Measurements from ENCODE around the gene ALDH8A1.
A peak's percentile ranks its signal among the peaks of the same experiment; 100 is the strongest.

The ALDH8A1 gene, protein sequence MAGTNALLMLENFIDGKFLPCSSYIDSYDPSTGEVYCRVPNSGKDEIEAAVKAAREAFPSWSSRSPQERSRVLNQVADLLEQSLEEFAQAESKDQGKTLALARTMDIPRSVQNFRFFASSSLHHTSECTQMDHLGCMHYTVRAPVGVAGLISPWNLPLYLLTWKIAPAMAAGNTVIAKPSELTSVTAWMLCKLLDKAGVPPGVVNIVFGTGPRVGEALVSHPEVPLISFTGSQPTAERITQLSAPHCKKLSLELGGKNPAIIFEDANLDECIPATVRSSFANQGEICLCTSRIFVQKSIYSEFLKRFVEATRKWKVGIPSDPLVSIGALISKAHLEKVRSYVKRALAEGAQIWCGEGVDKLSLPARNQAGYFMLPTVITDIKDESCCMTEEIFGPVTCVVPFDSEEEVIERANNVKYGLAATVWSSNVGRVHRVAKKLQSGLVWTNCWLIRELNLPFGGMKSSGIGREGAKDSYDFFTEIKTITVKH

DNA sequence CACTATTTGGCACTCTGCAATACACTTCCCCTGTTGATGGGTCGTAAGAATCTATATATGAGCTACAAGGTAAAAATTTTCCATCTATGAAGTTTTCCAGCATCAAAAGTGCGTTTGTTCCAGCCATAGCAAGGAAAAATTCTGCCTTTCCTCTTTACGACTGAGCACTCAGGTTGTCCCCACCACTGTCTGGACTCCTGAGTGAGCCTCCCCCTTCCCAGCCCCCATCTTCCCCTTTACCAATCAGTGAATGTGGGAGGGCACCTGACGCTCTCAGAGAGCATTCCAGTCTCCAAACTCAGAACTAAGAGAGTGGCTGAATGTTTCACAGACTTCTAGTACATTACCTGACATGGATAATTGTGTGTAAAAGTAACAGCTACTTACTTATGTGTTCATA lies at the start of gene ALDH8A1:
Gene ALDH8A1 (minus strand): TSS at position 175 of the 400 bp plus-strand sequence. CDS start 48 bp downstream, at position 127.
- DNase-seq (ENCODE audit: low read depth in 3 of 3): no peak

DNA sequence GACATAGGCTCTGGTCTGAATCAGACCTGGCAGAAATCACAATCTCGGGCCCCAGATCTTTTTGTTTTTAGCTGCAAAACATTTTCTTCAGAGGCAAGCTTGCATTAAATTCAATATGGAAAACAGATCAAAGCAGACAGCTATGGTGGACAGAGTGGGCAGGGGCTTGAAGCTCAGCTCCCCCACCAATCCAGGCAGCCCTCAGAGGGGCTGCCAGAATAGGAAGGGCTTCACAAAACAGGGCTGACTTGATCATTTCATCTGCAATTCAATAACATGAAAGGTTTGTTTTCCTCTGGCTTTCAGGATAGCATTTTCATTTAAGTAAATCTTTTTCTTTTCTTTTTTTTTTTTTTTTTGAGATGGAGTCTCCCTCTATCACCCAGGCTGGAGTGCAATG lies 49.2 kb upstream of the ALDH8A1 start:
- no peak for DNase-seq (ENCODE audit: low read depth in 3 of 3)

DNA sequence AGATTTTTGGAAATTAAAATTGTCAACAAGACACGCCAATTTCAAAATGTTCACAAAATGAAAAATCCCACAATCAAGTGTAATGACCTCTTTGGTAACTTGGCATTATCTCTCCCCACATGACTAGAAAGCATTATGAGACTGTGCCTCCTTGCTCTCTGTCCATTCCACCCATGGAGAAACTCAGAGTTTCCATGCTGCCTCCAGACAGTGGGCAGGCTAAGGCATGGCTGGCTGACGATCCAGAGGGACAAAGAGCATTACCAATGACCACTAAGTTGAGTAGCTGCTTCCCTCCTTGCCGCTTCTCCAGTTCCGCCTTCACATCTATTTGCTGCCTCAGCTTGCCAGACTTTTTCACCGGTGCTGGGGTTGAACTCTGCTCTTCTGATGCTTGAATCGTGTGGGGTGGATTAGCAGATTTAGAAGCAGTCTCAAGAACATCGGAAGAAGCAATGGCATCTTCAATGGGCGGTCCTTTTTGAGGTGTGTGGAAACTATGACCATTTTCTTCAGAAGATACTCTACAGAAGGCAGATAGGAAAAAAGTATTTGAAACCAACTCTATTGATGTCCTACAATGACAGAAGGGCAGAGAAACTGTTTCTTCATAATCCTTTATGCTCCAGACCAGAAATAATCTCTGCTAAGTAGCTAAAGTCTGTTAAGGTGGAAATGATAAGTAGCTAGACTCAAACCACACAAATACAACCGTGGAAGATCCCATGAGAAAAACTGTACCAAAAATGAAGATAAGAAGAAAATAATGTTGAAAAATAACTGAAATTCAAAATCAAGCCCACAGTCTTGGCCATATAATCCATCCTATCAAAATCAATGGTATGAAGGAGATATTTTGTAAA lies 47.5 kb upstream of the ALDH8A1 start:
- no peak for DNase-seq (ENCODE audit: low read depth in 3 of 3)

DNA sequence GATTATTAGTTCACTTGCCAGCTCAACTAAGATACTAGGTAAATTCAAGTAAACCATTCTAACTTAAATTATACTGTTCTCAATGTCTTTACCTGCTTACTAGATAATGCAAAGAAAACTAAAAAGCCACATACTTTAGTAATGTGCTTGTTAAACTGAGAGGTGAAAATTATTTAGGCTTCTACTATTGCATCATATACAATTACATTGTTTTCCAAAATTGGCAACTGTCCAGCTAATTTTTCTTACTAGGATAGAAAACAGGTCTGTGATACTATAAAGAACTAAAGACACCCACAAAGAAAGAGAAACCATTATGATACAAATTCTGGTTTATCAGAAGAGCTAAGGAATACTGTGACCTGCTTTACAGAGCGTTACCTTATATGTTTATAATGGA lies 45.6 kb upstream of the ALDH8A1 start:
- no peak for DNase-seq (ENCODE audit: low read depth in 3 of 3)

DNA sequence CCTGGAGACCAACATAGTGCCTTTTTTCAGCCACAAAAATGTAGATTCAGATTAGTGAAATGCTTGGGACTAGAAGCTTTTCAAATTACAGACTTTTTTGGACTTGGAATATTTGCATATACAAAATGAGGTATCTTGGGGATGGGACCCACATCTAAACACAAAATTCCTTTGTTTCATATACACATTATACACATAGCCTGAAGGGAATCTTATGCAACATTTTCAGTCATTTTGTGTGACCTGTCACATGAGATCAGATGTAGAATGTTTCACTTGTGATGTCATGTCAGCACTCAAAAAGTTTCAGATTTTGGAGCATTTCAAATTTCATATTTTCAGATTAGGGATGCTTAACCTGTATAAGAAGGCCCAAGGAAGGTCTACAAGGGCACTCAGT lies 44.5 kb upstream of the ALDH8A1 start:
- no peak for DNase-seq (ENCODE audit: low read depth in 3 of 3)

DNA sequence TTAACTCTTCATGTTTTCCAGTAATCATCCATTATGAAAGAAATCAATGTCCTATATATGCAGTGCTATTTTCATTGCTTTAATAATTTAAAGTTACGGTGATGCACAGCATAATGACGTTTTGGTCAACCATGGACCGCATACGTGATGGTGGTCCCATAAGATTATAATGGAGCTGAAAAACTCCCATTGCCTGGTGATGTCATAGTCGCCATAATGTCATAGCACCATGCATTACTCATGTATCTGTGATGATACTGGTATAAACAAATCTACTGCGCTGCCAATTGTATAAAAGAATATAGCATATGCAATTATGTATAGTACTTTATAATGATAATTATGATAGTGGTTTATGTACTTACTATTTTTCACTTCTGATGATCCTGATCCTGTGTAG lies 42.3 kb upstream of the ALDH8A1 start:
- DNase-seq (ENCODE audit: low read depth in 3 of 3): no peak

DNA sequence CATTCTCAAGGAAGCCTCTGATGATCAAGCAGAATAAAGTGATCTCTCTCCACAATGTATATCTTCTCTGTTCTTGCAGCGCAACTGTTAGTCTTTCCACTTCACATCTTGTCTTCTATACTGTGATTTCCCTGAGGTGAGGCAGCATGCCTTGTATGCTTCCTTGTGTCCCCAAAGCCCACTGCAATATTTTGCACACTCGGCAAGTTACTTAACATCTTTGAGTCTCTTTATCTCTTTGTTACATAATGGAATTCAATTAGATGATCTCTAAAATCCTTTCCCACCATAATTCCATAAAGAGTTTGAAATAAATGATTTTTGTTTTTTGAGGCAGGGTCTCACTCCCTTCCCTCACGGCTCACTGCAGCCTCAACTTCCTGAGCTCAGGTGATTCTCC lies 40.4 kb upstream of the ALDH8A1 start:
- DNase-seq (ENCODE audit: low read depth in 3 of 3): no peak

DNA sequence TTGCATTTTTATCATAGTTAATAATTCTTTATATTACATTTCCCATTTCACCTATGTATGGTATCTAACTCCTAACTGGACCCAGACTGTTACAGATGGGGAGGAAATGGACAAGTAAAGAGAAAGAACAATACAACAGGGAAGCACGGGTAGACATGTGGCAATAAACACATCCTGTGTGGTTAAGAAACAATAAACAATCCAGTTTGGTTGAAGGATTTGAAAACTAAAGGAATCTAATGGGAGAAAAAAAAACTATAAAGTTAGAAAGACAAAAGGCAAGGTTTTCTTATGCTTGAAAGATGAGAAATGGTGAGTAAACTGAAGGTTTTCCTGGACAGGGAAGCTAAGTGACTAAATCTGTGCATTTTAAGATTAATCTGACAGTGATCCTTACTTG lies 34.9 kb upstream of the ALDH8A1 start:
- DNase-seq (ENCODE audit: low read depth in 3 of 3): no peak

DNA sequence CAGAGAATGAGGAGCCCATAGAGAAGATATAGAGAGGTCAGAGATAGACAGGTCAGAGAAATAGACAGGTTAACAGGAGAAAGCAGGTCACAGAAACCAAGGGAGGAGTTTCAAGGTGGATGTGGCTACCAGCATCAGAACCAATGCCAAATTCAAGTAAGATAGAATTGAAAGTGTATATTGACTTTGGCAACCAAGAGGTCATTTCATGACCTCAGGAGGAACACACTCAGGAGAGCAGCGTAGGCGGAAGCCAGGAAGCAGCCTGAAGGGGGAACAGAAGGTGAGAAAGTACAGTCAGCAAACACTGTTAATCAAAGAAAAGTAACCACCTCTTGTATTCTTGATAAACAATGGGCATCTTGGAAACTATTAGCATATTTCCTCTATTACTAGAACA lies 33.9 kb upstream of the ALDH8A1 start:
- DNase-seq (ENCODE audit: low read depth in 3 of 3): no peak

DNA sequence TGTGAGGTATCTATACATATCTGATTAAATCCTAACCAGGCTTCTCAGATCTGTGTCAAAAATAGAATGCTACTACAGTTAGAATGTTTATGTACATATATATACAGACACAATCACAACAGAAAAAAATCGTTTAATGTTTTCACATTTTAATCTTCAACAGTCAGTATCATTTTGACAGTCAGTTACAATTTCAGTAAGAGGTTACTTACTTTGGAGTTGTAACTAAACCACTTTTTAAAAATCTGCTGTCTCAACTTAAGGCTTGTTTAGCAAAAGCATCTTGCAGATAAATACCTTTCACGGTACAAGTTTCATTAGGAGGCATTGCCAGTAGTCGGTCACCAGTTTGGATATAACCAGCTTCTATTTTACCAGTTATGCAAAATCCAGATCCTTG lies 32.3 kb upstream of the ALDH8A1 start:
- no peak for DNase-seq (ENCODE audit: low read depth in 3 of 3)

DNA sequence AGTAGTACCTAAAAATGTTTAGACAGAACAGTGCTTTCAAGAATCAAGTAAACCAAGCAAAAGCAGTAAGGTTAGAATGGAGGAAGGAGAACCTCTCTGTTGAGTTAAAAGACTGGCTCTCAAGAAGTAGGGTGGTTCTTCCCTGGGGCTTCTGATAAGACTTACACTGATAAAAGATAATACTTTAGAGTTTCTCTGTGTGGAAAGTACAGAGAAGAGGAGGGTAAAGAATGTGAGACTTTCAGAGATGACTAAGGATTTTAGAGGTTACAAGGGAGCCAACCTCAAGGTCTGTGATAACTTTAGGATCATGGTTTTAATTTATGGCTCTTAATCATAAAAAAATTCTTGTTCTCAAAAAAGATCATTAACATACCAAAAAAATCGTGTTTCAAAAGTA lies 30.9 kb upstream of the ALDH8A1 start:
- DNase-seq (ENCODE audit: low read depth in 3 of 3): no peak

DNA sequence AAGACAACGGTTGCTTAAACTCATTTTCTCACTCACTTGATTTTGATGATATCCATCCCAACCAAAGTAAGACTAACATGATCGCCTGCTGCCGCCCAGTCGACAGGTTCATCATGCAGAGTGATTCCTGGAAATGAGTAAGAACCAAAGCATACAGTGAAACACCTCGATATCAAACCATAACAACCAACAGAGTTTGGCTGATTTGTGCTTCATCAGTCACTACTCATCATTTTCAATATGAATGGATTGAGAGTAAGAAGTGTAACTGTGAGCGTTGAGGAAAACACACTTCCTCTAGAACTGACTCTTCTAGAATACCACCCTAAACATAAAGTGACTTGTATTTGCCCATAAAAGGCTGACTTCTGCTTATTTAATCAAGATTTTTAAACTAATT lies 29.2 kb upstream of the ALDH8A1 start:
- peak; percentile 19 to 60 (median 32) for DNase-seq (ENCODE audit: low read depth in 3 of 3)

DNA sequence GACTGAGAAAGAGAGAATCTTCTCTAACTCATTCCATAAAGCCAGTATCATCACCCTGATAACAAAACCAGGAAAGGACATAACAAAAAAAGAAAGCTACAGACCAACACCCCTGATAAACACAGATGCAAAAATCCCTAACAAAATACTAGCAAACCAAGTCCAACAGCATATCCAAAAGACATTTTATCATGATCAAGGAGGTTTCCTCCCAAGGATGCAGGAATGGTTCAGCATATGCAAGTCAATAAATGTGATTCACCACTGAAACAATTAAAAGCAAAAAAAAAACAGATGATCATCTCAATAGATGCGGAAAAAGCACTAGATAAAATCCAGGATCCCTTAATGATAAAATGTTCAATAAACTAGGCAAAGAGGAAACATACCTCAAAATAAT lies 24.5 kb upstream of the ALDH8A1 start:
- DNase-seq (ENCODE audit: low read depth in 3 of 3): no peak

DNA sequence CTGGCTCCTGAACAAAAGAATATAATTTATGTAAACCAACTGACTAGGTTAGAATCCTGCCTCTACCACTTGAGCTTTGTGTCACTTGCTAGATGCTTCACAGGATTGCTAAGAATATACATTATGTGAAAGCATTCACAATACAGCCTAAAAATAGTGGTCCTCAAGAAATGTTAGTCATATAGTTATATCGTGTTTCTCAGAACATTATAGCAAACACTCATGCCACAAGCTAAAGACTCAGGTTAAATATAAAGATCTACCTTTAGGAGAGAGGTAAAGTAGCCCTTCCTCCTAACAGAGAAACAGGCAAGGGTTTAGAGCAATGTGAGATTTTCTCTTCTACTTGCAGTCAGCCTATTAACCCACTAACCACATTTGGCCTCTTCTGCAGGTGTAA lies 17.8 kb upstream of the ALDH8A1 start:
- DNase-seq (ENCODE audit: low read depth in 3 of 3): no peak

DNA sequence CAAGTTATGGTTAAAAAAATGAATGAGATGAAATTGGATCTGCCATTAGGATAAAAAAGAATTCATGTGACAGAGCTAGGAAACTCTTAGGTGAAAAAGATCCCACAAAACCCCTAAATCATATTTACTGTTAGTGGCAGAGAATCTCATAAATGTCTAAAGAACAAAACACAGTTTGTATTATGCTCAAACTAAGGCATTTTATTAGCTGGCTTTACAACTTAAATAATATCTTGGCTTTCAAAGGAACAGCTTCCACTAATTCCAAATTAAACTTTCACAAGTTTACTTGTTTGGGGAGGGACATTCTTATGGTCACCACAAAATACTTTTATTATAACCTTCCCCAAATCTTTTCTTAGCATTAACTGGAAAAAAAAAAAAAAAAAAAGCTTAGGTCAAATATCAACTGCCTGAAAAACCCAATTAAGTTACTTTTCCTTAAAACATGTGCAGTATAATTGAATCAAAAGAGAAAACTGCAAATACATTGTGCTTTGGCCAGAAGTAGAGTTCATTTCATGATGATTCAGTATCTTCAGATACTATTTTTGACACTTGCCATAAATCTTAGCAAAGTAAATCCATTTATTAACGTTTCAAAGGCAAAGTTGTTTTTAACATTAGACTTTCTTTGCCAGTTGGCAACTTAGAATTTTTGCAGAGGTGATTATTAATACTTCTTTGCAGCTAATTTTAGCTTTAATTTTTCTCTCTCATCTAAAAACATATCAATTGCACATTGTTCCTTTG lies 14.7 kb upstream of the ALDH8A1 start:
- DNase-seq (ENCODE audit: low read depth in 3 of 3): no peak

DNA sequence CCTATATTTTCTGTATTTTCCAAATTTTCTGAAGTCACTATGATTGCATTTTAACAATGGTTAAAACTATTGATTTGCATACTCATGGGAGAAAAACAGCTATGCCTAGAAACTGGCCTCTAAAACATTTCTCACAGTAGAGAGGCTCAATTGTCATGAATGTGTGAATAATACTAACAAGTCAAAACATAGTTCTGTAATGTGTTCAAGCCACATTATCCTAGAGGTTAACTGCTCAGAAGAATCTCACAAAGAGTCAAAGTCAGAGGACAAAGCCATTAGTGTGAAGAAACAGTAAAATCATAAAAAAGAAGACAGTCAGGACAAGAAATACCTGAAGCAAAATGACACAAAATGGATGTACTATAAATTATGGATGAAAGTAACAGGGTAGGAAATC lies 12.5 kb upstream of the ALDH8A1 start:
- no peak for DNase-seq (ENCODE audit: low read depth in 3 of 3)

DNA sequence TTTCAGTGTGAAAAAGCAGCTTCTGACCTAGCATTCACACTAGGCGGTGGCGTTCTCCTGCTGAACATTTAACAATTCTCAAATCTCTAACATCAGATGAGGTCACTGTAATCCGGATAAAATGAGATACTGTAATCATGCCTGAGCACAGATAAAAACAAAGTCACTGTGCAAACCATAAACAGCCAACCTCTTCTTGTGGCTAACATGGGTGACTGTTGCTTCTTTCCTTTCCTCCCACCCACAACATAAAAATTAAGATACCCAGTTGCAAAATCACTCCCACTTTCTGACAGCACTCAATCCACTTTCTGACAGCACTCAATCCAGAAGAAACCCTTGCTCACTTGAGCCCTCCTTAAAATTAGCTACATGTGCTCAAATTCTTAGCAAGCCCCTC lies 11.5 kb upstream of the ALDH8A1 start:
- no peak for DNase-seq (ENCODE audit: low read depth in 3 of 3)

DNA sequence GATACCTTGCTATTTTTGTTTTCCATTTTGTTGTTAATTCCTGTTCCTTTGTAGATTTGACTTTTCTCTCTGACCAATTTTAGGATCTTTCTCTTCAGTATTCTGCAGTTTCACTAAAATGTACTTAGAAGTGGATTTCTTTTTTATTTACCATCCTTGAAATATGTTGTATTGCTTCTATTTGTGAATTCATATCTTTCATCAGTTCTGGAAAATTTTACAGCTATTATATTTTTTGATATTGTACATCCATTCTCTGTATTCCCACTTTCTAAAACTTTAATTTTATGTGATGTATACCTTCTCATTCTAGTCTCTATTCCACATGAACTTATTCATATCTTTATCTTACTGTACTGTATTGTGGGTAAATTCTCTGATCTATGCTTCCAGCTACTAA lies 9.7 kb upstream of the ALDH8A1 start:
- no peak for DNase-seq (ENCODE audit: low read depth in 3 of 3)

DNA sequence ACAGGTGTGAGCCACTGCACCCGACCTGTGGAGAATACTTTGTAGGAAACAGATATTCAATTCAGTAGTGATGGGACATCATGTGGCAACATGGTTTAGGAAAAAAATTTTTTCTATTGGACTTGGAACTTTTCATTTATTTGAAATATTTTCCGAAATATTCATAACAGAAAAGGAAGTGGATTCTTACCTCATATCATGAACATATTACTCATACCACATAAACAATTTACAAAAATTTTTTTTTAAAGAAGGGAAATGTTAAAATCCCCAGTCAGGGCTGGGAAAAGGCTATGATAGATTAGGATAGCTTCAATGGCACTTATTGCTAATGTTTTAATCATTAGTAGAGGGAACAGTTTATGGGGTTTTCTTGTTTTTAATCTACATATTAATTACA lies 6.8 kb upstream of the ALDH8A1 start:
- DNase-seq (ENCODE audit: low read depth in 3 of 3): no peak

DNA sequence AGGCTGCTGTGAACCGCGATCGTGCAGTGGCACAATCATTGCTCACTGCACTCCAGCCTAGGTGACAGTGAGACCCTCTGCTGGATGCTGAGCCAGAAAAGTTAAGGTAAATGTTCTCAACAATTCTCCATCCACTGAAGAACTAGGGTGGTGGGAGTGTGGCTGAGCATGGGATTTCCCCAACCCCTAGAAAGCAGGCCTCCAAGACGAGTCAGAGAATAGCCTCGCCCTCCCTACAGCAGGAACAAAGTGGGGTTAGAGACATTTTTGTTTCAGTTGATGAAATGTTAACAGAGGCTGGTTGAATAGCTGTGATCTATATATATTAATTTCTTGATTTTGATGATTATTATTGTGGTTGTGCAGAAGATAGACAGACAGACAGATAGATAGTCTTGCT lies 6.1 kb upstream of the ALDH8A1 start:
- DNase-seq (ENCODE audit: low read depth in 3 of 3): no peak

DNA sequence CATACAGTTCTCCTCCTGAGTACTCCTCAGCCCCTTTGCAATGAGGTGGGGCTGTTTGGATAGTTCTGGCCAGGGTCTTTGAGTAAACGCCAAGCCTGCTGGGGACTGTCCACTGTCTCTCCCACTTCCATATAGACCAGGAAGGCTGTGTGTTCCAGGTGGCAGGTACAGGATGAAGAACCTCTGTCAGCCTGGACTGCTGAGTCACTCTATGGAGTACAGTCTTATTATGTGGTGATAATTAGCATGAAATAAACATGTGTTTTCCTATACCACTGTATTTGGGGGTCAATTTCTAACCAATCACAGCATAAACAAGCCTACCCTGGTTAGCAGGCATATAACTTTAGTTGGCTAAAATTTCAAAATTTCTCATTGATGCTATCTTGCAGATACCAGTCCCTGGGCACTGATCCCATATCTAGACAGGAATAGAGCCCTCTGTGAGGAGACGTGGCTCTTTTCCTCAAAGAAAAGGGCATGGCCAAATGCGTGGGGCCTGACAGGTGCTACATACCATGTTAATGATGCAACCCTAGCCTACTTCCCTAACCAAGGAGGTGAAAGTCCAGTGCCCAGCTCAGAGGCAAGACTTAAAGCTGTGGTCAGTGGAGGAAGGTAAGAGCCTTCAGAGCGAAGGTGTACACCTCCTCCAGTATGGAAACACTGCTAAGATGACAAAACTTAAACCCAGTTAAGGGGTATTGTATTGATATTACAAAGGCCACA lies 4.5 kb upstream of the ALDH8A1 start:
- DNase-seq (ENCODE audit: low read depth in 3 of 3): no peak
